ENCODE data around the gene RIT1.

RIT1 gene

GRCh38 chr1:155890251-155890650 is 20.9 kb downstream of the RIT1 start:
- DNase-seq = no peak

GRCh38 chr1:155889566-155889965 is 21.6 kb downstream of the RIT1 start:
- no peak for DNase-seq

DNA sequence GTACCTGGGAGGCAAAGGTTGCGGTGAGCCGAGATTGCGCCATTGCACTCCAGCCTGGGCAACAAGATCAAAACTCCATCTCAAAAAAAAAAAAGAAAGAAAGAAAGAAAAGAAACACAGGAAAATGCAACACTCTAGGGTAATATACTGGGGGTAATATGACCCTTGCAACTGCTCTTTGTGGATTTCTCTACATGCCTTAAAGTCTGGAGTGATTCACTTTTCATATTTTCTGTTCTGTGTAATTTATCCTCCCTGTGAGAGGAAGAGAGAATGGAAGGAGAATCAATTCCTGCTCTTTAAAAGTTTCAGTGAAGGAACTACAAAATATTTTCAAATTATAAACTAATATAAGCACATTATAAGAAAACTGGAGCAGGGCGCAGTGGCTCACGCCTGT is 22.7 kb downstream of the RIT1 start:
- DNase-seq = no peak

GRCh38 chr1:155884982-155885381 is 26.2 kb downstream of the RIT1 start:
- DNase-seq = no peak

DNA sequence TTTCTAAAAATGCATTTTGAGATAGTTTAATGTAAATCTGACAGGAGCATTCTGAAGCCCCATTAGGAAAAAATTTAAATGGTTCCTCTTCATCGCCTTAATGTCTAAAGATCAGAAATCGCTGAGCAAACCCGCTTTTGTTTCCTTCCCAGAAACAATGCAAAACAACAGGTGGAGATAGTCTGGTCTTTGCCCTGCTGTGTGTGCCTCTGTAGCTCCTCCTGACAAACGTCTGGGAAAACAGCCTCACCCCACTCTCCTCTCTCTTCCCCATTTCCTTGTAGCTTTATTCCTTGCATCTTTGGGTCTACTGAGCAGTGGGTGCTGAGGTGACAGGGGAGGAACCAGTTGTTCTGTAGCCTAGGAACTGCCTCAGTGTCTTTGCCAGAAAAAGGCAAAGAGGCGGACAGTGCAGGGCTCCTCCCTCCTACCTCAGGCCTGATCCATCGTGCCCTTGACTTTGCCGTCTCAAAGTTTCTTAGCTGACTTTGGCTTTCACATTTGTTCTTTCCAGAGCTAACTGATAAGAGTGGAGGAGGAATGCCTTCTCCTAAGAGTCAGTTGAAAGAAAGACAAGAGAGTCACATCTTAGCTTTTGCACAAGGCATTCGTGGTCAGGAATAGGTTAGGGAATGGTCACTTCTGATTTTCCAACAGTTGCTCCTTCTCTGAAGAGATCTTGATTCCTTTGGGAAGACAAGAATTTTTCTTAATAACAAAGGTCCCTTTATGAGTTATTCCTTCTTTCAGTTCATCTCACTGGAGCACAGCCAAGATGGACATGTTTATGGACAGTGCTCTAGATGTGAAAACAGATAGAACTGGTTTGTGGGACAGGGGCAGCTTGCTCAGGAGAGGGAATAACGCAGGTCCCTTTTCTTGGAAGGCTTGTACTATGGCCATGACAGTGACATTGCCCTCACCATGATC is 26.9 kb downstream of the RIT1 start:
- DNase-seq = no peak

DNA sequence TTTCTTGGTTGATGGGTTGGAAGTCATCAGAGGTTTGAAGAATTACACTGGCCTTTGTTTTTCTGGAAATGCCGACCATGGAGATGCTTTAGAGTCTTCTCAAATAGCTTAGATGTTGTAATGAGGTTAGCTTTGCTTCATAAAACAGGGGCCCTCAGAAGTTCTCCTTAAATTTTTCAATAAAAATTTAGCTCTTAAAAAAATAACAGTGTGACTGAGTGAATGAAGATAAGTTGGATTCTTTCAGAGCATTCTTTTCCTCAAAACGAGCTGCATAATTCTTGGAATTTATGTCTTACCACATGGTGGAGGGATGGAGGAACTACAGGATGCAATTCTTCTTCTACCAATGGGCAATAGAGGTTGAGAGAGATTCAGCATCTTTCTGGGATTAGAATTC is 28.4 kb downstream of the RIT1 start:
- DNase-seq = no peak

GRCh38 chr1:155882235-155882634 is 28.9 kb downstream of the RIT1 start:
- DNase-seq = no peak

- DNase-seq = no peak
Measured at GRCh38 chr1:155880950-155881349, 30.2 kb downstream of the RIT1 start.

DNA sequence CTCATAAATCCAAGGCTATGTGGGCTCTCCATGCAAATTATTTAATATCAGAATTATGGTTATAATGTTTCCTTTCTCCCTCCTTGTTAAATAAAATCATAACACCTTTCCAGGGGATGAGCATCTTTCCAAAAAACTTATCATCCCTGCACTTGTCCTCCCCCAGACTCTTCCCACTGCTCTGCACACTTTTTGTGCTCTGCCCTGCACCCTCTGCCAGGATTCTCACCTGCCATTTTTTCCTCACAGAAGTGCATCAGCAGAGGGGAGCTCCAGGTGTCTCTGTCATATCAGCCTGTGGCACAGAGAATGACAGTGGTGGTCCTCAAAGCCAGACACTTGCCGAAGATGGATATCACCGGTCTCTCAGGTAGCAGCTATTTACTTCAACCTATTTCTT is 30.9 kb downstream of the RIT1 start:
- no peak for DNase-seq

- no peak for DNase-seq
Measured at GRCh38 chr1:155877945-155878344, 33.2 kb downstream of the RIT1 start.

DNA sequence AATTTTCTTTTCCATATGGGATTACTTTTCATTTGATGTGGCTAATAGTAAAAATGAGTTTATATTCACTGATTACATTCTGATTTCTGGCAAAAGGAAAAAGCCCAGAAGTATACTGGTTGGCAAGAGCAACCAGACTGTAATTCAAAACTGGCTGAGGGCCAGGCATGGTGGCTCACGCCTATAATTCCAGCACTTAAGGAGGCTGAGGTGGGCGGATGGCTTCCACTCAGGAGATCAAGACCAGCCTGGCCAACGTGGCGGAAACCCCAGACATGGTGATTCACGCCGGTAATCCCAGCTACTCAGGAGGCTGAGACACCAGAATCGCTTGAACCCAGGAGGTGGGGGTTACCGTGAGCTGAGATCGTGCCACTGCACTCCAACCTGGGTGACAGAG is 37.3 kb downstream of the RIT1 start:
- DNase-seq = no peak

DNA sequence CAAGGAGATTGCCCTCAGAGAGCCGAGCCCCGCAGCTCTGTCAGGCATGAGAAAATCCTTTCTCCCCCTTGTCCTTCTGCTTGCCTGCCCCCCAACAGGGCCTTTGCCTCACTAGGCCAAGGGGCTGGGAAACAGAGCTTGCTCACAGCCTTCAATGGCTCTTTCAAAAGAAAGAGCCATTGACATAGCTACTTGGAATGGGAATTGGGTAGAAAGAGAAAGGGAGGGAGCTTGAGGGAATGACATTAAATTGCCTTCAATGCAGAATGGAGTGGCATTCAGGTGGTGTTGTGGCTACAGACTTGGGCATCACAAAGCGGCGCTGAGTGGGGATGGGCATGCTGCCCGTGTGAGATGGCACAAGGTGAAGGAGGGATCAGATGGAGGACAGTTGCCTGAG is 38.6 kb downstream of the RIT1 start:
- no peak for DNase-seq

GRCh38 chr1:155871390-155871789 is 39.8 kb downstream of the RIT1 start:
- no peak for DNase-seq

- DNase-seq = no peak
Measured at GRCh38 chr1:155867766-155868165, 43.4 kb downstream of the RIT1 start.

DNA sequence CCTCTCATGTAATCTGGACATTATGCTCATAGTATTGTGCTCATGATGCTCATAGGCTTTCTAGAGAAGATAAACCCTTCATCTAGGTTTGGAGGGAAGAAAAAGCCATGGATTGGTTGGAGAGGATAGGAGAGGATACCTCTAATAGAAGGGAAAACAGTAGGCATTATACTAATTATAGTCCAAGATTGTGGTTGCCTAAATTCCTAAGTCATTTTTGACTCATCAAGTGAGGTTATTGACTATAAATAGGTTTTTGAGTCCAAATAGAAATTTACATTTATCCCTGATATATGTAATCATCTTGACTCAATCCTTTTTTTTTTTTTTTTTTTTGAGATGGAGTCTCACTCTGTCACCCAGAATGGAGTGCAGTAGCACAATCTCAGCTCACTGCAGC is 46.8 kb downstream of the RIT1 start:
- DNase-seq = no peak

DNA sequence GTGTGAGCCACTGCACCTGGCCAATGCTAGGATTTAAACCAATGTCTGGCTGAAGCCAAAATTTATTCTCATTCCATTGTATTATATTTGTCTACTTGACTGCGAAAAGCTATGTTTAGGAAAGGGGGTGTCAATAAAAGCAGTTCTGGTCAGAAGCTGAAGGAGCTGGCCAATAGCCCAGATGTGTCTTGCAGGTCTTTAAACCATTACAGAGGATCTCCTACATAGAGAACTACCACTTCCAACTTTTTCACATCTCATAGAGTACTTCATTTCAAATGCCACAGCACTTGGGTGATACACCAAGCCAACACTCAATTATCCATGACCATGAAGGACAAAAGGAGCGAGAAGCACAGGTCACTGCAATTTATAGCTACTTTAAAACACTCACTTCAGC is 49.3 kb downstream of the RIT1 start:
- DNase-seq = no peak

GRCh38 chr1:155860970-155861510 is 50.1 kb downstream of the RIT1 start:
- no peak for DNase-seq

- peak; percentile 79 for DNase-seq
Measured at GRCh38 chr1:155859881-155860871, 51.0 kb downstream of the RIT1 start.

GRCh38 chr1:155859234-155859829 is 51.8 kb downstream of the RIT1 start, which contains the start of gene SYT11:
Gene SYT11, plus strand, starts transcription at chr1:155859567. Its CDS starts 195 bp downstream, at chr1:155859762.
- DNase-seq = peak; percentile 96

DNA sequence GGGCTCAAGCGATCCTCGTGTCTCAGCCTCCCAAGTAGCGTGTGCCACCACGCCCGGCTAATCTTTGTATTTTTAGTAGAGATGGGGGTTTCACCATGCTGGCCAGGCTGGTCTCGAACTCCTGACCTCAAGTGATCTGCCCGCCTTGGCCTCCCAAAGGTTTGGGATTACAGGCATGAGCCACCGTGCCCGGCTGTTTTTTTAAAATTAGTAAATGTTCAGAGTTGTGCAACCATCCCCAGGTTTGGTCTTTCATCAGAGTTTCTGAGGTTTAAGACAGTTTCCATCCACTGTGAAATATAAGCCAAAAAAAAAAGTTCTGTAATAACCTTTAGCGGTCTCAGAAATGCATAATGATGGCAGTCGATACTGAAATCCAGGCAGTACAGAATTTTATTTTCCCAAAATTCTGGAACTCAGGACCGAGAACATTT is 52.3 kb downstream of the RIT1 start:
- DNase-seq = no peak

DNA sequence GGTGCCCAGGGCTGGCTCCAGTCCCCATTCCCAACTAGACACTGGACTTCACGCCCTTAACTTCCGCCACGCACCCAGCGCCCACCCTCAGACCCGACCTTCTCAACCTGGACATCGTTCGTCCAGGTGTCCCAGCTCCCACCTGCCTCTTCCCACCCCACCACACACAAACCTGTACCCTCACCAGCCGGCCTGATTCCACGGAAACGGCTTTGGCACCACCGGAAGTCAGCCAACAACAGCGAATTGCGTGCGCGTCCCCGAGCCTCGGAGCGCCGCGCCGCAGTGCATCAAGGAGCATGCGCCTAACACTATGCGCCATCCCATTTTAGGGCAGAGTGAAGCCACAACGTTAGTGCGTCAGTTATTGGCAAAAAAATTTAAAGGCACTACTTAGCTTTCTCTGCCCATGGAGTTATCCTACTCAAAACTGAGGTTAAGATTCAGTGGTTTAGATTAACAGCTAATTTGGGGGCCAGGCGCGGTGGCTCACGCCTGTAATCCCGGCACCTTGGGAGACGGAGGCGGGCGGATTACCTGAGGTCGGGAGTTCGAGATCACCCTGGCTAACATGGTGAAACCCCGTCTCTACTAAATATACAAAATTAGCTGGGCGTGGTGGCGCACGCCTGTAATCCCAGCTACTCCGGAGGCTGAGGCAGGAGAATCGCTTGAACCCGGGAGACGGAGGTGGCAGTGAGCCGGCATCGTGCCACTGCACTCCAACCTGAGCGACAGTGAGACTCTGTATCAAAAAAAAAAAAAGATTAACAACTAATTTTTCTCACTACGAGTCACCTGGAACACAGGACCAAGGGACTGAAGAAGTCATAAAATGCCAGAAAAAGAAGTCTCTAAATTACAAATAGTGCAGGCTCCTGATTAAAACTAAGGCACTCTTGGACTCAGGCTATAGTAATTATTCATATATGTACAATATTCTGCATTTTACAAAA is 53.9 kb downstream of the RIT1 start, which contains the start of gene GON4L:
GON4L (minus strand) TSS at position 240 of the 956 bp plus-strand sequence. CDS start 3,434 bp downstream, outside the sequence.
- peak; percentile 90 for DNase-seq
